Peyer's patch (tissue), 4 donors: ENCODE results near the gene KCNC1. TPM values are rescaled to one million over a fixed set of nuclear protein-coding genes. Genes with fewer than 3 reads are reported as not detected.

ENCODE experiments used
- DNase-seq, 3 donors: peaks; one replicate each; pipeline ENCODE4 v3.0.0-alpha.2; 2017 to 2019
- H3K27ac ChIP-seq, 4 donors: fragments of 200-600 bp; sonication (generic); one replicate each; pipeline ENCODE4 v1.5.1; 2016 to 2019
- H3K27me3 ChIP-seq, 2 donors: fragments of 200-600 bp; sonication (generic); one replicate each; pipeline ENCODE4 v1.5.1; 2019
- H3K36me3 ChIP-seq, 3 donors: fragments of 200-600 bp; sonication (generic); one replicate each; pipeline ENCODE4 v1.5.1; 2016 to 2019
- H3K4me1 ChIP-seq, 4 donors: fragments of 200-600 bp; sonication (generic); one replicate each; pipeline ENCODE4 v1.5.1; 2016 to 2019
- H3K4me3 ChIP-seq, 4 donors: fragments of 200-600 bp; sonication (generic); 1 replicate in 3 of 4; 2 replicates in 1 of 4; pipeline ENCODE4 v1.5.1; 2016 to 2019; ENCODE audit warnings: mild to moderate bottlenecking in 1 of 4
- H3K9me3 ChIP-seq, 4 donors: fragments of 200-600 bp; sonication (generic); one replicate each; pipeline ENCODE4 v1.5.1; 2016 to 2019; ENCODE audit warnings: mild to moderate bottlenecking in 1 of 4
- CTCF ChIP-seq, 6 experiments: fragments of 450-650 bp in 4 of 6; fragments of 200-600 bp in 2 of 6; sonication (generic) in 1 of 6; IDR thresholded peaks; one replicate each; pipeline ENCODE4 v1.5.1; 2017 to 2019; ENCODE audit warnings: antibody characterized with exemption in 6 of 6, mild to moderate bottlenecking in 3 of 6, moderate library complexity in 1 of 6
- POLR2A ChIP-seq, 2 donors: fragments of 450-650 bp; IDR thresholded peaks; one replicate each; pipeline ENCODE4 v1.5.1; 2017; ENCODE audit warnings: antibody characterized with exemption in 2 of 2, mild to moderate bottlenecking in 2 of 2, moderate library complexity in 2 of 2
- total RNA-seq, 4 donors: library from RNA; depleted of rRNA; stranded (reverse); fragments of >200 nt; gene quantifications; one replicate each; pipeline ENCODE4 v1.1.0, GENCODE V29; 2016

Gene KCNC1
- total RNA-seq, 4 donors from 2014 or later, result 0.13 to 9.9 TPM; not detected in 2

DNA sequence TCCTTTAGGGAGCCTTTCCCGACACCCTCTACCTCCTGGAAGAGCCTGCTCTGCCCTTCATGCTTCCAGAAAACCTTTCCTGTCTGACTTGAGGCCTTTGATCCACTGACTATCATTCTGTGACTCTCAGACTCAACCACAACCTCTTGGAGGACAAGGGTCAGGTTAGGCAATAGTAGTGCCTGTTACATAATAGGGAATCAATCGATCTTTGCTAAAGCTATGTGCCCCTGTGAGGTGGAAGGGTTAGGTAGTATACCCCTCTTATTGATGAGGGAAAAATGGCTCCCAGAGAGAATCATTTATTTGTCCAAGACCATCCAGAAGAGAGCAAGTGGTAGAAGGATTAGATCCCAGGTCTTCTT is 16.2 kb downstream of the KCNC1 start:
- Histone ChIP-seq H3K36me3 (no peaks in the 10 kb centered on the region), H3K9me3 (no peaks in the 10 kb centered on the region), H3K27ac (no peak overlapping the region), H3K27me3 (no peaks in the 10 kb centered on the region), H3K4me3 (no peak overlapping the region), H3K4me1 (no peaks in the 10 kb centered on the region)
- no peak for DNase-seq
- no peak for TF ChIP-seq CTCF (IDR thresholded peaks at IDR 0.05)
- TF ChIP-seq POLR2A (IDR thresholded peaks at IDR 0.05), result no peak

GRCh38 chr11:17751558-17751957 is 17.0 kb downstream of the KCNC1 start:
- Histone ChIP-seq H3K36me3 (no peaks in the 10 kb centered on the region), H3K27me3 (no peaks in the 10 kb centered on the region), H3K4me1 (no peaks in the 10 kb centered on the region), H3K4me3 (no peak overlapping the region), H3K9me3 (no peaks in the 10 kb centered on the region), H3K27ac (no peak overlapping the region)
- peak in 1 of 3 donors; percentile 21 for DNase-seq
- TF ChIP-seq POLR2A (IDR thresholded peaks at IDR 0.05), result no peak
- no peak for TF ChIP-seq CTCF (IDR thresholded peaks at IDR 0.05)

- no peaks in the 10 kb centered on the region for H3K36me3 ChIP-seq
- no peaks in the 10 kb centered on the region for H3K27me3 ChIP-seq
- no peaks in the 10 kb centered on the region for H3K4me1 ChIP-seq
- no peak overlapping the region for H3K4me3 ChIP-seq
- peak in 1 of 3 donors; percentile 14 for DNase-seq
- no peak overlapping the region for H3K27ac ChIP-seq
- TF ChIP-seq POLR2A (IDR thresholded peaks at IDR 0.05) (no peak), CTCF (IDR thresholded peaks at IDR 0.05) (no peak)
- H3K9me3 ChIP-seq, result no peaks in the 10 kb centered on the region
Observed at GRCh38 chr11:17752144-17752543, 17.6 kb downstream of the KCNC1 start.

- no peak for TF ChIP-seq POLR2A (IDR thresholded peaks at IDR 0.05)
- no peak for TF ChIP-seq CTCF (IDR thresholded peaks at IDR 0.05)
- Histone ChIP-seq H3K9me3 (no peaks in the 10 kb centered on the region), H3K36me3 (no peaks in the 10 kb centered on the region), H3K27ac (no peak overlapping the region), H3K4me3 (no peak overlapping the region), H3K4me1 (no peaks in the 10 kb centered on the region), H3K27me3 (no peaks in the 10 kb centered on the region)
- peak in 1 of 3 donors; percentile 19 for DNase-seq
Observed at GRCh38 chr11:17753153-17753552, 18.6 kb downstream of the KCNC1 start.

- Histone ChIP-seq H3K9me3 (no peaks in the 10 kb centered on the region), H3K27ac (no peak overlapping the region), H3K4me1 (no peaks in the 10 kb centered on the region), H3K27me3 (no peaks in the 10 kb centered on the region), H3K36me3 (no peaks in the 10 kb centered on the region), H3K4me3 (no peak overlapping the region)
- DNase-seq, result no peak
- TF ChIP-seq POLR2A (IDR thresholded peaks at IDR 0.05) (no peak), CTCF (IDR thresholded peaks at IDR 0.05) (no peak)
Observed at GRCh38 chr11:17753641-17754040, 19.1 kb downstream of the KCNC1 start.

DNA sequence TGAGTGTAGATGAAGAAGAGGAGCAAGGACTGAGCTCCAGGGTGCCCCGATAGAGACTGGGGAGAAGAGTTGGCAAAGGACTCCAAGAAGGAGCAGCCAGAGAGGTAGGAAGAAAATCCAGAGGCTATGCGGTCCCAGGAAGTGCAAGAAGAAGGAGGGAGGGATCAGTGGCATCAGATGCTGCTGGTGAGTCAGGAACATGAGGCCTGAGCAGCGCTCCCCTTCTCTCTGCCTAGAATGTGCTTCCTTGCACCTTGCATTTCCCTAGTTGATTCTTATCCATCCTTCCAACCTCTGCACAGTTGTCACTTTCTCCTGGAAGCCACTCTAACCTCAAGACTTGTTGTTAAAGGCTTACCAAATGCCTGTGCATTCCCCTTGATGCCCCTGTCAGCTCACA is 21.3 kb downstream of the KCNC1 start:
- Histone ChIP-seq H3K4me1 (no peaks in the 10 kb centered on the region), H3K4me3 (no peak overlapping the region), H3K27me3 (no peaks in the 10 kb centered on the region), H3K36me3 (no peaks in the 10 kb centered on the region), H3K9me3 (no peaks in the 10 kb centered on the region), H3K27ac (no peak overlapping the region)
- TF ChIP-seq POLR2A (IDR thresholded peaks at IDR 0.05) (no peak), CTCF (IDR thresholded peaks at IDR 0.05) (no peak)
- no peak for DNase-seq
